Neural cell (in vitro differentiated cells): Measurements from ENCODE around the gene GID4.

Experiments
- EP300 ChIP-seq: fragments of 450-650 bp; conservative IDR thresholded peaks from 2 replicates; pipeline ENCODE4 v1.6.1; 2014; ENCODE audit warnings: antibody characterized with exemption, mild to moderate bottlenecking, moderate library complexity; ENCODE audit not compliant: poor library complexity, severe bottlenecking
- EZH2 ChIP-seq: fragments of 200-600, 300-800 bp; shearing (Covaris generic), sonication (generic); IDR thresholded peaks from 2 replicates; pipeline ENCODE4 v1.6.1; 2014; ENCODE audit warnings: antibody characterized with exemption, low read length, borderline replicate concordance, mild to moderate bottlenecking; ENCODE audit not compliant: insufficient read depth, poor library complexity, severe bottlenecking
- POLR2AphosphoS5 ChIP-seq: IDR thresholded peaks from 2 replicates; pipeline ENCODE4 v1.6.1; 2012
- SMC3 ChIP-seq: fragments of 450-650 bp; conservative IDR thresholded peaks from 2 replicates; pipeline ENCODE4 v1.6.1; 2014; ENCODE audit warnings: antibody characterized with exemption, mild to moderate bottlenecking, moderate library complexity; ENCODE audit not compliant: poor library complexity
- TAF1 ChIP-seq: IDR thresholded peaks from 2 replicates; pipeline ENCODE4 v1.6.1; 2012; ENCODE audit warnings: low read depth
- TF ChIP-seq, protein P1 (sequence below): fragments of 450-650 bp; IDR thresholded peaks from 2 replicates; pipeline ENCODE4 v1.5.1; 2014; ENCODE audit warnings: antibody characterized with exemption, mild to moderate bottlenecking, moderate library complexity; ENCODE audit not compliant: poor library complexity, severe bottlenecking
- TF ChIP-seq, protein P2 (sequence below): IDR thresholded peaks from 2 replicates; pipeline ENCODE4 v1.6.1; 2012; ENCODE audit warnings: borderline replicate concordance

DNA sequence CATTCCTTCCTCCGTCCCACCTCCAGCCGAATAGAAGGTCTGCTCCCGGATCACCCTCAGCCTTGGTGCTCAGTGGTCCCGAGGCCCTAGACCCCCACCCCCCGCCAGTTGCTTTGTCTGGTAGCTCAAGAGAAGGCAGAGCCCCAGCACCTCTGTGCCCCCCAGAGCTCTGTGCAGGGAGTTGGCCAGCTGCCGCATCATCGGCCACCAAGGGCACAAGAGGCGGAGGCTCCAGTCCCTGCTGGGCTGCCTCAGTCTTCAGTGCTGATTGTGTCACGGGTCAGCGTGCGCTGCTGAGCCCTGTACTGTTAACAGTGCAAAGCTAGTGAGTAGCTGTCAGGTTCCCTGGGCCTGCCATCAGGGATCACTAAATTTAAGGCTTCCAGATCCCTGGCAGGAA is 26.3 kb downstream of the GID4 start:
- TF ChIP-seq TAF1: no peak
- TF ChIP-seq, protein P1, sequence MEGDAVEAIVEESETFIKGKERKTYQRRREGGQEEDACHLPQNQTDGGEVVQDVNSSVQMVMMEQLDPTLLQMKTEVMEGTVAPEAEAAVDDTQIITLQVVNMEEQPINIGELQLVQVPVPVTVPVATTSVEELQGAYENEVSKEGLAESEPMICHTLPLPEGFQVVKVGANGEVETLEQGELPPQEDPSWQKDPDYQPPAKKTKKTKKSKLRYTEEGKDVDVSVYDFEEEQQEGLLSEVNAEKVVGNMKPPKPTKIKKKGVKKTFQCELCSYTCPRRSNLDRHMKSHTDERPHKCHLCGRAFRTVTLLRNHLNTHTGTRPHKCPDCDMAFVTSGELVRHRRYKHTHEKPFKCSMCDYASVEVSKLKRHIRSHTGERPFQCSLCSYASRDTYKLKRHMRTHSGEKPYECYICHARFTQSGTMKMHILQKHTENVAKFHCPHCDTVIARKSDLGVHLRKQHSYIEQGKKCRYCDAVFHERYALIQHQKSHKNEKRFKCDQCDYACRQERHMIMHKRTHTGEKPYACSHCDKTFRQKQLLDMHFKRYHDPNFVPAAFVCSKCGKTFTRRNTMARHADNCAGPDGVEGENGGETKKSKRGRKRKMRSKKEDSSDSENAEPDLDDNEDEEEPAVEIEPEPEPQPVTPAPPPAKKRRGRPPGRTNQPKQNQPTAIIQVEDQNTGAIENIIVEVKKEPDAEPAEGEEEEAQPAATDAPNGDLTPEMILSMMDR: no peak
- no peak for TF ChIP-seq SMC3
- no peak for TF ChIP-seq EP300
- TF ChIP-seq POLR2AphosphoS5: no peak
- TF ChIP-seq EZH2: no peak
- TF ChIP-seq, protein P2, sequence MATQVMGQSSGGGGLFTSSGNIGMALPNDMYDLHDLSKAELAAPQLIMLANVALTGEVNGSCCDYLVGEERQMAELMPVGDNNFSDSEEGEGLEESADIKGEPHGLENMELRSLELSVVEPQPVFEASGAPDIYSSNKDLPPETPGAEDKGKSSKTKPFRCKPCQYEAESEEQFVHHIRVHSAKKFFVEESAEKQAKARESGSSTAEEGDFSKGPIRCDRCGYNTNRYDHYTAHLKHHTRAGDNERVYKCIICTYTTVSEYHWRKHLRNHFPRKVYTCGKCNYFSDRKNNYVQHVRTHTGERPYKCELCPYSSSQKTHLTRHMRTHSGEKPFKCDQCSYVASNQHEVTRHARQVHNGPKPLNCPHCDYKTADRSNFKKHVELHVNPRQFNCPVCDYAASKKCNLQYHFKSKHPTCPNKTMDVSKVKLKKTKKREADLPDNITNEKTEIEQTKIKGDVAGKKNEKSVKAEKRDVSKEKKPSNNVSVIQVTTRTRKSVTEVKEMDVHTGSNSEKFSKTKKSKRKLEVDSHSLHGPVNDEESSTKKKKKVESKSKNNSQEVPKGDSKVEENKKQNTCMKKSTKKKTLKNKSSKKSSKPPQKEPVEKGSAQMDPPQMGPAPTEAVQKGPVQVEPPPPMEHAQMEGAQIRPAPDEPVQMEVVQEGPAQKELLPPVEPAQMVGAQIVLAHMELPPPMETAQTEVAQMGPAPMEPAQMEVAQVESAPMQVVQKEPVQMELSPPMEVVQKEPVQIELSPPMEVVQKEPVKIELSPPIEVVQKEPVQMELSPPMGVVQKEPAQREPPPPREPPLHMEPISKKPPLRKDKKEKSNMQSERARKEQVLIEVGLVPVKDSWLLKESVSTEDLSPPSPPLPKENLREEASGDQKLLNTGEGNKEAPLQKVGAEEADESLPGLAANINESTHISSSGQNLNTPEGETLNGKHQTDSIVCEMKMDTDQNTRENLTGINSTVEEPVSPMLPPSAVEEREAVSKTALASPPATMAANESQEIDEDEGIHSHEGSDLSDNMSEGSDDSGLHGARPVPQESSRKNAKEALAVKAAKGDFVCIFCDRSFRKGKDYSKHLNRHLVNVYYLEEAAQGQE: no peak
